ENCODE measurements around the gene BANF2.
A peak's percentile ranks its signal among the peaks of the same experiment; 100 is the strongest.

The BANF2 gene

DNA sequence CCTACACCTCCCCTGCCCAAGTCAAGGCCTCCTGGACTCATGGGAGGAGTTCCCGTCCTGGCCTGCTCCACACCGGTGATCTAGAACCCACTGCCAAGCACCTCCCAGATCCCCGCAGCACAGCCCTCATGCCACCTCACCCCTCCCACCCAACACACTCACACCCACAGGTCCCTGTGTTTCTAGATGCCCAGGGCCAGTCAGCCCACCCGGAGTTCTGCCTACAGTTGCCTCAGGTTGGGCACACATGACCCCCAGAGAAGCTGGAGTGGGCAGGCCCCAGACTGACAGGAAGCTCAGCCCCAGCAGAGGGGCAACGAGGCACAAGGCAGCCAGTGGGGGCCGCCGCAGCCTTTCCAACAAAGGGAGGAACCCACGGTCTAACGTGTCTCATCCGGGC lies 47.4 kb upstream of the BANF2 start:
- no peak overlapping the region for H3K4me2 ChIP-seq (ENCODE audit: low read length)
- TF ChIP-seq, protein P1, sequence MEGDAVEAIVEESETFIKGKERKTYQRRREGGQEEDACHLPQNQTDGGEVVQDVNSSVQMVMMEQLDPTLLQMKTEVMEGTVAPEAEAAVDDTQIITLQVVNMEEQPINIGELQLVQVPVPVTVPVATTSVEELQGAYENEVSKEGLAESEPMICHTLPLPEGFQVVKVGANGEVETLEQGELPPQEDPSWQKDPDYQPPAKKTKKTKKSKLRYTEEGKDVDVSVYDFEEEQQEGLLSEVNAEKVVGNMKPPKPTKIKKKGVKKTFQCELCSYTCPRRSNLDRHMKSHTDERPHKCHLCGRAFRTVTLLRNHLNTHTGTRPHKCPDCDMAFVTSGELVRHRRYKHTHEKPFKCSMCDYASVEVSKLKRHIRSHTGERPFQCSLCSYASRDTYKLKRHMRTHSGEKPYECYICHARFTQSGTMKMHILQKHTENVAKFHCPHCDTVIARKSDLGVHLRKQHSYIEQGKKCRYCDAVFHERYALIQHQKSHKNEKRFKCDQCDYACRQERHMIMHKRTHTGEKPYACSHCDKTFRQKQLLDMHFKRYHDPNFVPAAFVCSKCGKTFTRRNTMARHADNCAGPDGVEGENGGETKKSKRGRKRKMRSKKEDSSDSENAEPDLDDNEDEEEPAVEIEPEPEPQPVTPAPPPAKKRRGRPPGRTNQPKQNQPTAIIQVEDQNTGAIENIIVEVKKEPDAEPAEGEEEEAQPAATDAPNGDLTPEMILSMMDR (IDR thresholded peaks at IDR 0.05), result no peak
- H2AFZ ChIP-seq, result no peak overlapping the region
- no peak overlapping the region for H3K27ac ChIP-seq
- H3K27me3 ChIP-seq (ENCODE audit: control insufficient read depth, insufficient read depth, low read length), result no peaks in the 10 kb centered on the region
- no peak overlapping the region for H3K4me3 ChIP-seq (ENCODE audit: low read depth, low read length)
- H3K36me3 ChIP-seq (ENCODE audit: control insufficient read depth, insufficient read depth, low read length), result no peaks in the 10 kb centered on the region
- H3K79me2 ChIP-seq, result peaks cover 52% of the 10 kb centered on the region
- no peak overlapping the region for H3K9ac ChIP-seq
- H3K4me1 ChIP-seq, result peaks cover 23% of the 10 kb centered on the region
- H3K9me3 ChIP-seq (ENCODE audit: control insufficient read depth, low read length), result no peaks in the 10 kb centered on the region

DNA sequence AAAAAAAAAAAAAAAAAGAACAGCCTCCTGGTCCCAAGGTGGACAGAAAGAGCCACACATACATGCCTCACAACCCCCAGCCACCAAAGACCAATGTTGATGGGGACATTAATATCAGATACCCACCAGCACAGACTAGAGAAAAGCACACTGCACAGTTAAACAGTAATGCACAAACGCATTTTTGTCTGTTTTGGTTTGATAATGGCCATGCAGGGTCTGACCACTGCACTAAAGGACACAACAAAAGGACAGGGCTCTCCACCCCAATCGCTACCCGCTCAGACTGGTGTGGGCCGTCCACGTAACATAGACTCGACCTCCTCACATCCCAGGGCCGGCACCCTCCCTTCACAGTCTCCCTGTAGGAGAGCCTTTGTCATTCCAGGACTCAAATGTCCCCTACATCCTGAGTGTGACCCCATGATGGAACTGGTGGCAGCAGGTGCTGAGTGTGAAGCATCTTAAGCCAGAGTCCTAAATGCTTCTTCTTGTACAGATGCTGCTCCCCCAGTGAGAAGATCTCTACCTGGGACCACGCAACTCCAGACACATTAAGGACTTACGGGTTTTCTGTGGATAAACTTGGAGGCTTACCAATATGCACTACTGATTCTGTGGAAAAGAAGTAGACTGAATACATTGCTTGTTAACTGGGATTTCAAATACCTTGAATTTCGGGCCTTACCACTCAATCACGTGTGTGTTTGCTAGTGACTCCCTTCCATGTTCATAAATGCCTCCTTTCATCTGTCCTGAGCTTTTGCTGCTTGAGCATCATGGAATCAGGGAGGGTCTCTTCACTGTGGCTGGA lies 45.7 kb upstream of the BANF2 start:
- peaks cover 38% of the 10 kb centered on the region for H3K79me2 ChIP-seq
- no peak overlapping the region for H3K9ac ChIP-seq
- H3K27me3 ChIP-seq (ENCODE audit: control insufficient read depth, insufficient read depth, low read length), result no peaks in the 10 kb centered on the region
- TF ChIP-seq, protein P1 (IDR thresholded peaks at IDR 0.05), result no peak
- no peak overlapping the region for H2AFZ ChIP-seq
- no peak overlapping the region for H3K27ac ChIP-seq
- H3K9me3 ChIP-seq (ENCODE audit: control insufficient read depth, low read length), result no peaks in the 10 kb centered on the region
- no peak overlapping the region for H3K4me2 ChIP-seq (ENCODE audit: low read length)
- H3K4me3 ChIP-seq (ENCODE audit: low read depth, low read length), result no peak overlapping the region
- no peaks in the 10 kb centered on the region for H3K36me3 ChIP-seq (ENCODE audit: control insufficient read depth, insufficient read depth, low read length)
- peaks cover 11% of the 10 kb centered on the region for H3K4me1 ChIP-seq

DNA sequence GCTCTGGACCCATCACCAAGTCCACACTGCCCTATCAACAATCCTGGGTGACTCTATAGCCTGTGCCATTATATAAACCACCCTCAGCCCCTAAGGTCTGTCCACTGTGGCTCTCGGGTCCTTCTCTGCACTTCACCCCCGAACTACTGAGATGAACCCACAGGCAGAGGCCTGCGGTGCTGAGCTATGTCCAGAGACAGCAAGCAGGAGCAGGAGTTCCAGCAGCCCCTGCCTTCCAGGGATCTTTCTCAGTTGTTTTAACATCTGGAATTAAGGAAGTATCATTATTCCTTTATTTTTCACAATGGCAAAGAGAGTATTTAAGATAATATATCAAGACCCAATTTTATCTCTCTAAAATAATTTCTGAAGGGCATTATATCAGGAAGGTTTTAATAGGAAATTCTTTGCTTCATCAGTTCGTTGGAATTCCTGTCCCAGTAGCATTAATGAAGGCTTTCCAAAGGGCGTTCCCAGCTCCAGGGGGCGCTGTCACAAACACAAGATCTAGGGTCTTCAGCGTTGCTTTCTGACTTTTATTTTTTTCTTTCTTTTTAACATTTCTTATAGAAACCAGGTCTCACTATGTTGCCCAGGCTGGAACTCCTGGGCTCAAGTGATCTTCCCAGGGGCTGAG lies 45.0 kb upstream of the BANF2 start:
- TF ChIP-seq, protein P1 (IDR thresholded peaks at IDR 0.05), result peak; percentile 60
- no peak overlapping the region for H3K4me3 ChIP-seq (ENCODE audit: low read depth, low read length)
- peaks cover 40% of the 10 kb centered on the region for H3K79me2 ChIP-seq
- no peaks in the 10 kb centered on the region for H3K9me3 ChIP-seq (ENCODE audit: control insufficient read depth, low read length)
- no peak overlapping the region for H3K4me2 ChIP-seq (ENCODE audit: low read length)
- no peaks in the 10 kb centered on the region for H3K36me3 ChIP-seq (ENCODE audit: control insufficient read depth, insufficient read depth, low read length)
- no peak overlapping the region for H2AFZ ChIP-seq
- no peak overlapping the region for H3K9ac ChIP-seq
- H3K27ac ChIP-seq, result no peak overlapping the region
- peaks cover 8% of the 10 kb centered on the region for H3K4me1 ChIP-seq
- no peaks in the 10 kb centered on the region for H3K27me3 ChIP-seq (ENCODE audit: control insufficient read depth, insufficient read depth, low read length)

DNA sequence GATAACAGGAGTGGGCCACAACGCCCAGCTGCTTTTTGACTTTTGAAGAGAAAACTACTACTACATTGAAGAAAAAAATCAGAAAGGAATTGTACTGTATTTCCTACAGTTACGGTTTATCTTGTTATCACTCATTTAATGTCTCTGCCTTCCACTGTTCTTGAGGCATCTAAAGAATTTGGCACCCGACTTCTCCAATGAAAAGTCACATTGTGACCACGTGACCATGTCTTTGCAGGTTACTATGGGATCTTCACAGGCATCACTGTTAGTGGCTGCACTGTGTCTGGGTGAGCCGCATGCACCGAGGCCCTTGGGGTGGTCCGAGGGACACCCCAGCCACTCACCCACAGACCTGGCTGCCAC lies 44.5 kb upstream of the BANF2 start:
- no peak overlapping the region for H3K9ac ChIP-seq
- TF ChIP-seq, protein P1 (IDR thresholded peaks at IDR 0.05), result no peak
- H3K9me3 ChIP-seq (ENCODE audit: control insufficient read depth, low read length), result no peaks in the 10 kb centered on the region
- no peak overlapping the region for H3K27ac ChIP-seq
- H2AFZ ChIP-seq, result no peak overlapping the region
- H3K4me2 ChIP-seq (ENCODE audit: low read length), result no peak overlapping the region
- no peaks in the 10 kb centered on the region for H3K36me3 ChIP-seq (ENCODE audit: control insufficient read depth, insufficient read depth, low read length)
- H3K4me3 ChIP-seq (ENCODE audit: low read depth, low read length), result no peak overlapping the region
- H3K4me1 ChIP-seq, result peaks cover 8% of the 10 kb centered on the region
- peaks cover 40% of the 10 kb centered on the region for H3K79me2 ChIP-seq
- H3K27me3 ChIP-seq (ENCODE audit: control insufficient read depth, insufficient read depth, low read length), result no peaks in the 10 kb centered on the region

All from parathyroid adenoma (tissue), 2 donors.